Parathyroid adenoma (tissue), 2 donors: Measurements from ENCODE around the gene VASP.
A peak's percentile ranks its signal among the peaks of the same experiment; 100 is the strongest.

Experiments used
- H2AFZ ChIP-seq: fragments of 300-600 bp; sonication (generic); one replicate; pipeline ENCODE4 v1.7.0; 2017; ENCODE audit warnings: antibody characterized with exemption, mild to moderate bottlenecking
- H3K27ac ChIP-seq: fragments of 300-600 bp; sonication (generic); one replicate; pipeline ENCODE4 v1.7.0; 2017
- H3K27me3 ChIP-seq: fragments of 300-600 bp; sonication (generic); one replicate; pipeline ENCODE4 v1.7.0; 2017; ENCODE audit warnings: low read length; ENCODE audit not compliant: control insufficient read depth, insufficient read depth
- H3K36me3 ChIP-seq: fragments of 300-600 bp; sonication (generic); one replicate; pipeline ENCODE4 v1.7.0; 2017; ENCODE audit warnings: low read length; ENCODE audit not compliant: control insufficient read depth, insufficient read depth
- H3K4me1 ChIP-seq: fragments of 300-600 bp; sonication (generic); one replicate; pipeline ENCODE4 v1.7.0; 2017; ENCODE audit warnings: control low read depth
- H3K4me2 ChIP-seq: fragments of 300-600 bp; sonication (generic); one replicate; pipeline ENCODE4 v1.7.0; 2017; ENCODE audit warnings: low read length
- H3K4me3 ChIP-seq: fragments of 300-600 bp; sonication (generic); one replicate; pipeline ENCODE4 v1.7.0; 2017; ENCODE audit warnings: low read depth, low read length
- H3K79me2 ChIP-seq: fragments of 300-600 bp; sonication (generic); one replicate; pipeline ENCODE4 v1.7.0; 2017; ENCODE audit warnings: control low read depth
- H3K9ac ChIP-seq: fragments of 300-600 bp; sonication (generic); one replicate; pipeline ENCODE4 v1.7.0; 2017; ENCODE audit warnings: mild to moderate bottlenecking
- H3K9me3 ChIP-seq: fragments of 300-600 bp; sonication (generic); one replicate; pipeline ENCODE4 v1.7.0; 2017; ENCODE audit warnings: low read length; ENCODE audit not compliant: control insufficient read depth
- CTCF ChIP-seq: fragments of 300-600 bp; sonication (generic); IDR thresholded peaks from one replicate; pipeline ENCODE4 v1.7.0; 2017; ENCODE audit warnings: antibody characterized with exemption, mild to moderate bottlenecking
- donor health status: primary hyperparathyroidism.

The VASP gene

GRCh38 chr19:45463241-45463640, 44.0 kb upstream of the VASP start:
- no peak overlapping the region for H3K4me2 ChIP-seq
- no peaks in the 10 kb centered on the region for H3K79me2 ChIP-seq
- H3K9ac ChIP-seq, result no peak overlapping the region
- TF ChIP-seq CTCF, result no peak
- no peak overlapping the region for H3K27ac ChIP-seq
- no peaks in the 10 kb centered on the region for H3K27me3 ChIP-seq
- H3K4me1 ChIP-seq, result peaks cover 3% of the 10 kb centered on the region
- H3K36me3 ChIP-seq, result no peaks in the 10 kb centered on the region
- no peak overlapping the region for H2AFZ ChIP-seq
- no peak overlapping the region for H3K4me3 ChIP-seq
- H3K9me3 ChIP-seq, result no peaks in the 10 kb centered on the region

- H3K9ac ChIP-seq, result no peak overlapping the region
- H3K4me2 ChIP-seq, result no peak overlapping the region
- no peaks in the 10 kb centered on the region for H3K27me3 ChIP-seq
- no peak for TF ChIP-seq CTCF
- no peaks in the 10 kb centered on the region for H3K9me3 ChIP-seq
- H3K27ac ChIP-seq, result no peak overlapping the region
- no peak overlapping the region for H2AFZ ChIP-seq
- H3K79me2 ChIP-seq, result no peaks in the 10 kb centered on the region
- H3K4me1 ChIP-seq, result peaks cover 7% of the 10 kb centered on the region
- no peak overlapping the region for H3K4me3 ChIP-seq
- no peaks in the 10 kb centered on the region for H3K36me3 ChIP-seq
Observed at GRCh38 chr19:45464274-45464673, 43.0 kb upstream of the VASP start.

- no peaks in the 10 kb centered on the region for H3K9me3 ChIP-seq
- H3K27me3 ChIP-seq, result no peaks in the 10 kb centered on the region
- H3K4me3 ChIP-seq, result no peak overlapping the region
- H2AFZ ChIP-seq, result no peak overlapping the region
- H3K4me1 ChIP-seq, result peaks cover 10% of the 10 kb centered on the region
- no peak overlapping the region for H3K9ac ChIP-seq
- TF ChIP-seq CTCF, result no peak
- no peaks in the 10 kb centered on the region for H3K79me2 ChIP-seq
- no peak overlapping the region for H3K4me2 ChIP-seq
- no peak overlapping the region for H3K27ac ChIP-seq
- no peaks in the 10 kb centered on the region for H3K36me3 ChIP-seq
Observed at GRCh38 chr19:45464852-45465441, 42.3 kb upstream of the VASP start.

GRCh38 chr19:45467115-45467455, 40.2 kb upstream of the VASP start:
- peak overlapping the region; percentile 100 for H3K4me2 ChIP-seq
- H3K9ac ChIP-seq, result no peak overlapping the region
- H2AFZ ChIP-seq, result peak overlapping the region; percentile 71
- peak overlapping the region; percentile 99 for H3K27ac ChIP-seq
- TF ChIP-seq CTCF, result no peak
- H3K4me3 ChIP-seq, result peak overlapping the region; percentile 100
- no peaks in the 10 kb centered on the region for H3K79me2 ChIP-seq
- no peaks in the 10 kb centered on the region for H3K27me3 ChIP-seq
- no peaks in the 10 kb centered on the region for H3K9me3 ChIP-seq
- no peaks in the 10 kb centered on the region for H3K36me3 ChIP-seq
- peaks cover 13% of the 10 kb centered on the region for H3K4me1 ChIP-seq

GRCh38 chr19:45467456-45468158, 39.7 kb upstream of the VASP start, which contains the start of gene FOSB:
TSS of gene FOSB (plus strand) at chr19:45467996. CDS start at chr19:45468587, 591 bp downstream.
- H3K9ac ChIP-seq, result peak within 1 kb of the TSS; percentile 79
- peak within 1 kb of the TSS; percentile 100 for H3K4me2 ChIP-seq
- H2AFZ ChIP-seq, result peak within 1 kb of the TSS; percentile 85
- H3K4me3 ChIP-seq, result peak within 1 kb of the TSS; percentile 100
- peaks cover 19% of the 10 kb centered on the region for H3K4me1 ChIP-seq
- no peaks in the 10 kb centered on the region for H3K79me2 ChIP-seq
- peak within 1 kb of the TSS; percentile 99 for H3K27ac ChIP-seq
- no peaks in the 10 kb centered on the region for H3K9me3 ChIP-seq
- no peaks in the 10 kb centered on the region for H3K27me3 ChIP-seq
- TF ChIP-seq CTCF, result no peak
- H3K36me3 ChIP-seq, result no peaks in the 10 kb centered on the region
